Ovary (tissue), 3 donors: ENCODE results near the gene GPC6.

Source experiments
- CTCF ChIP-seq, 3 donors: fragments of 450-650 bp in 2 of 3; fragments of 200-600 bp in 1 of 3; IDR thresholded peaks; one replicate each; pipeline versions ENCODE4 v1.5.1 to v1.8.0; 2016 to 2022; ENCODE audit warnings: antibody characterized with exemption in 3 of 3, mild to moderate bottlenecking in 1 of 3
- EP300 ChIP-seq: sonication (generic); formaldehyde crosslinking; IDR thresholded peaks from one replicate; pipeline ENCODE4 v1.6.1; 2017; ENCODE audit warnings: antibody characterized with exemption
- POLR2A ChIP-seq: fragments of 450-650 bp; IDR thresholded peaks from one replicate; pipeline ENCODE4 v1.6.1; 2017; ENCODE audit warnings: antibody characterized with exemption, mild to moderate bottlenecking, moderate library complexity
- donor health status: DM: no; HTN: no; CAD: no.

GRCh38 chr13:94173312-94173854 is 946.8 kb downstream of the GPC6 start:
- no peak for TF ChIP-seq CTCF (IDR thresholded peaks at IDR 0.05)
- no peak for TF ChIP-seq POLR2A
- no peak for TF ChIP-seq EP300
